Fibroblast of pulmonary artery (primary cell): Measurements from ENCODE around the gene GPRC5B.

Experiments
- DNase-seq: peaks from one replicate; pipeline ENCODE4 v3.0.0-alpha.2; 2010; ENCODE audit warnings: low read depth
- H3K4me3 ChIP-seq: replicated peaks from 2 replicates; pipeline ENCODE4 v1.5.1; 2011; ENCODE audit warnings: low read depth, mild to moderate bottlenecking, control low read depth, low read length, moderate library complexity
- TF ChIP-seq, protein P1 (sequence below): IDR thresholded peaks from 2 replicates; pipeline ENCODE4 v1.5.1; 2011; ENCODE audit warnings: mild to moderate bottlenecking, control low read depth, low read length, inconsistent platforms; ENCODE audit errors: missing control alignments

GPRC5B gene

DNA sequence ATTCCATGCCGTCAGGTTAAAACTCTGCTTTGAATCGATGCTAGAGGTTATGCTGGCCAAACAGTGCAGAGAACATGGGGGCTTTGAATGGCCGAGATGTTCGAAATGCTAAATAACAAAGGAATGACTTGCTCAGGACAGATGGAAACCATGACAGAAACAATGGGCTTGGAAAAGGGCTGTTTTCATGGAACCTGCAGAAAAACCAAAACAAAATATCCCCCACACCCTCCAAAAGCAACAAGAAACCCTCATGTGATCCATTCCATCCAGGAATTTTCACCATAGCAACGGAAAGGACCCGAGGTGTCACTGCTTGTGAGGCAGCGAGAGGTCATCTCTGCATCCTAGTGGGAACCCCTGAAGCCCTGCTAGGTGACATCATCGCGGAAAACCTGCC is 25.5 kb downstream of the GPRC5B start:
- TF ChIP-seq, protein P1, sequence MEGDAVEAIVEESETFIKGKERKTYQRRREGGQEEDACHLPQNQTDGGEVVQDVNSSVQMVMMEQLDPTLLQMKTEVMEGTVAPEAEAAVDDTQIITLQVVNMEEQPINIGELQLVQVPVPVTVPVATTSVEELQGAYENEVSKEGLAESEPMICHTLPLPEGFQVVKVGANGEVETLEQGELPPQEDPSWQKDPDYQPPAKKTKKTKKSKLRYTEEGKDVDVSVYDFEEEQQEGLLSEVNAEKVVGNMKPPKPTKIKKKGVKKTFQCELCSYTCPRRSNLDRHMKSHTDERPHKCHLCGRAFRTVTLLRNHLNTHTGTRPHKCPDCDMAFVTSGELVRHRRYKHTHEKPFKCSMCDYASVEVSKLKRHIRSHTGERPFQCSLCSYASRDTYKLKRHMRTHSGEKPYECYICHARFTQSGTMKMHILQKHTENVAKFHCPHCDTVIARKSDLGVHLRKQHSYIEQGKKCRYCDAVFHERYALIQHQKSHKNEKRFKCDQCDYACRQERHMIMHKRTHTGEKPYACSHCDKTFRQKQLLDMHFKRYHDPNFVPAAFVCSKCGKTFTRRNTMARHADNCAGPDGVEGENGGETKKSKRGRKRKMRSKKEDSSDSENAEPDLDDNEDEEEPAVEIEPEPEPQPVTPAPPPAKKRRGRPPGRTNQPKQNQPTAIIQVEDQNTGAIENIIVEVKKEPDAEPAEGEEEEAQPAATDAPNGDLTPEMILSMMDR, result no peak
- no peak overlapping the region for H3K4me3 ChIP-seq
- DNase-seq, result no peak

DNA sequence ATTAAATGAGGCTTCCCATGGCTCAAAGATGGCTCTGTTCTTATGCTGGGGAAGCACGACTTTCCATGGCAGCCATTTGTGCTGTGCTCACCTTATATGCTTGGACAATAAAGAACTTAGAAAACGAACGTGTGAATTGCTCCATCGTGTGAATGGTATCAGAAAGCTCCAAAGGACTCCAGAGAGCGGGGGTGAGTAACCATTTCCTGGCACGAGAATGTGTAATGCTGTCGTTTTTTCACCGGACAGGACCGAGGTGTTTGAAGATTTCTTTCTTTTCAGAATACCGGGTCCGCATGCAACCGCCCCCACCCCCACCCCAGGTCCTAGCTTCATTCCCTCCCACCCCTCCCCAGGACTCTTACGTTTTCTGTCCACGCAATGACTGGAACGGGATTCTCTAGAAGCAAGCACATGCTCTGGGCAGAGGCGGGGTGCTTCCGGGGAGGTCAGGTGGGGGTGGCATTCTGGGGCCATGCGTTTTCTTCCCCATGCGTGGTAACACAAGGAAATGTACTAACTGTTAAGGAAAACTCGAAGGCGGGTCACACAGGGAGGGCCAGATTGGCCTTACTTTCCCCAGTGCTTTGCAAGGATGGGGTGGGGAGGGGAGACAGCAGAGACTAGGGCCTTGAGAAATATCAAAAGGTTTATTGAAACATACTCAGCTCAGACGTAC is 26.2 kb downstream of the GPRC5B start:
- DNase-seq, result peak; percentile 35

DNA sequence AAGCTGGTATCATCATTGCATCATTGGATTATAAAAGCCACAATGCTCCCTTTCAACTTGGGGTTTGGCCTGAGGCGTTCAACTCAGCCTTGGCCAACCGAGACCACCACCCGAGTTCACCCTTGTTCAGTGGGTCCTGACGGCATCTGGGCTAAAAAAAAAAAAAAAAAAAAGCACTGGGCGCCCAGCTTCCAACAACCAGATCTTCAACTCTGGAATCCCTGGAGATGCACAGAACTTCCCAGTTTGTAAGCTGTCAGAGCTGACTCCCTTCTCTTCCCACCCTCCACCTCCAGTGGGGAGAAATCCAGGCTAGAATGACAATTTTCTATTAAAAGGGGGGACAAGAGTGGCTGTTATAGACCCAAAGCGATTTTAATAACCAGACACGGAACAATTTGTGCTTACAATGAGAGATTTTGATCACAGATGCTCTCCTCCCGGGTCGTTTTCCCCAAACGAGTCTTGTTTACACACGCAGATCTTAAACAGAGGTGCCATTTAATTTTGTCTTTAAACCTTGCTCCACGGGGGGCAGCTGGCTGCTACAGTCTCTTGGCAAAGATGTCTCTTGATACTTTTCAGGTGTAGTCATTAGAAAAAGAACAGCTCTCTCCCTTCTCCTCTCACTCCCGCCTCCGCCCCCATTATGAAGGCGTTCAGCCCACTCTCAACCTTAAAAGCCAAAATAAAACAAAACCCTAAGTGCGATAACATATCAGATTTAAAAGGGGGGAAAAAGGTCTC is 26.9 kb downstream of the GPRC5B start:
- no peak for DNase-seq
- TF ChIP-seq, protein P1, result no peak
- H3K4me3 ChIP-seq, result no peak overlapping the region

More for the DNA sequence above, 26.2 kb downstream of the GPRC5B start:
- H3K4me3 ChIP-seq, result no peak overlapping the region
- TF ChIP-seq, protein P1, result no peak

DNA sequence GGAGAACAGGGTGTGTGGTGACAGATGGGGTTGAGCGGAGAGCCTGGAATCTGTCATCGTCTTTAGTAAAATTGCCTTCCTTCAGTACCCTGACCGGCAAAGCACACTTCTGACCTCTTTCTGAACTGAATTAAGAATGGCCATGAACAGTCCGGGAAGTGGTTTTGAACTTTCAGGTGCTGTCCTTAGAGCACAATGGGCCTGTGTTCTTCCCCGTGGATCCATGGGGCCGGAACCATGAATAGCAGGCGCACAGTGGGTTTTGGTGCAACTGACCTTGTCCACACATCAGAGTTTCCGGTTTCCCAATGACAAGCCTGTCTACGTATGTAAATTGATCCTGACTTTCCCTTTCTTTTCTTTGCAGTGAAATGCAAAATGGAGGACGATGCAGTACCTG is 28.5 kb downstream of the GPRC5B start:
- DNase-seq, result no peak
- TF ChIP-seq, protein P1, result no peak
- H3K4me3 ChIP-seq, result no peak overlapping the region

DNA sequence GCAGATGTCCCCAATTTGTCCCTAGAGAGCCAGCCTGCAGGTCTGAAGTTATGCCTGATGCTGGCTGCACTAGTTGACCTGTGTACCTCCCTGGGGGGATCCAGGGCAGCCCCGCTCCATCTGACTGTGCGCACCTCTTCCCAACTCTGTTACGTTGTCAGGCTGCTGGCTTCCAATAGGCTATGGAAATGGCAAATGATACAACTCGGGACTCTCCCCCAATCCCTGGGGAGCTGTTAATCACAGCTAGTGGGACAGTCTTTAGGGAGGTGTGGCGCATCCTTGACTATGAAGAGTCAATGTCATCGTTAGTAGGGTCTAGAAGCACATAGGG is 30.1 kb downstream of the GPRC5B start:
- TF ChIP-seq, protein P1, result no peak
- DNase-seq, result no peak
- H3K4me3 ChIP-seq, result no peak overlapping the region

DNA sequence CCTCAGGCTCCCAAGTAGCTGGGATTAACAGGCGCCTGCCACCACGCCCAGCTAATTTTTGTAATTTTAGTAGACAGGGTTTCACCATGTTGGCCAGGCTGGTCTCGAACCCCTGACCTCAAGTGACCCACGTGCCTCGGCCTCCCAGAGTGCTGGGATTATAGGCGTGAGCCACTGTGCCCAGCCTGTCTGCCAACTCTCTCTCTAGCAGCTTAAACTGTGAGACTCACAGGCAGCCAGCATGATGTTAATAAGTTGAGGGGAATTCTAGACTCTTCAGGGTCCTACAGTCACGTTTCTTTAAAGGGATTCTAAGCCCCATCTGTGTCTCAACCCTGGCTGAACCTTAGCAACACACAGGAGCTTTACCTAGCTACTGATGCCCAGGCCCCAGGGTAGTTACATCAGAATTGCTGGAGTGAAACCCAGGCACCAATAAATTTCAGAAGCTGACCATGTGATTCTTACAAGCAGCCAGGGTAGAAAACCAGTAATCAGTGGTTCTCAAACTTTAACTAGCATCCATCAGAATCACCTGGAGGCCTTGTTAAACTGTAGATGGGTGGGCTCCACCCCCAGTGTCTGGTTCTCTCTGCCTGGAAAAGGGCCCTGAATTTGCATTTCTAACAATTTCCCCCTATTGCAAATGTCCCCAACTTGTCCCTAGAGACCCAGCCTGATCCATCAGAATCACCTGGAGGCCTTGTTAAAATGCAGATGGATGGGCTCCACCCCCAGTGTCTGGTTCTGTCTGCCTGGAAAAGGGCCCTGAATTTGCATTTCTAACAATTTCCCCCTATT is 30.7 kb downstream of the GPRC5B start:
- TF ChIP-seq, protein P1, result no peak
- no peak overlapping the region for H3K4me3 ChIP-seq
- no peak for DNase-seq
